Gastrocnemius medialis (tissue), 4 donors: ENCODE results near the gene IQSEC1.

ENCODE experiments used
- CTCF ChIP-seq, 5 experiments: fragments of 450-650 bp in 3 of 5; fragments of 200-600 bp in 2 of 5; sonication (generic) in 2 of 5; IDR thresholded peaks in 4 of 5; conservative IDR thresholded peaks in 1 of 5; 1 replicate in 4 of 5; 2 replicates in 1 of 5; pipeline ENCODE4 v1.5.1; 2016 to 2019; ENCODE audit warnings: antibody characterized with exemption in 5 of 5, mild to moderate bottlenecking in 3 of 5, moderate library complexity in 3 of 5
- POLR2A ChIP-seq, 2 donors: fragments of 450-650 bp; IDR thresholded peaks; one replicate each; pipeline ENCODE4 v1.6.1; 2017; ENCODE audit warnings: antibody characterized with exemption in 2 of 2, mild to moderate bottlenecking in 2 of 2, moderate library complexity in 2 of 2

GRCh38 chr3:12972781-12973702 lies 100.2 kb downstream of the IQSEC1 start:
- TF ChIP-seq CTCF (IDR thresholded peaks at IDR 0.05 in 4 of 5, conservative IDR thresholded peaks at IDR 0.05 in 1 of 5) (no peak), POLR2A (IDR thresholded peaks at IDR 0.05) (no peak)
